ENCODE measurements around the gene ERBIN.
"Not testable (repeated sequence)": the region's sequence is repeated elsewhere in the genome, so short reads cannot be mapped to it uniquely, and the experiment has no call there.

ERBIN gene, protein sequence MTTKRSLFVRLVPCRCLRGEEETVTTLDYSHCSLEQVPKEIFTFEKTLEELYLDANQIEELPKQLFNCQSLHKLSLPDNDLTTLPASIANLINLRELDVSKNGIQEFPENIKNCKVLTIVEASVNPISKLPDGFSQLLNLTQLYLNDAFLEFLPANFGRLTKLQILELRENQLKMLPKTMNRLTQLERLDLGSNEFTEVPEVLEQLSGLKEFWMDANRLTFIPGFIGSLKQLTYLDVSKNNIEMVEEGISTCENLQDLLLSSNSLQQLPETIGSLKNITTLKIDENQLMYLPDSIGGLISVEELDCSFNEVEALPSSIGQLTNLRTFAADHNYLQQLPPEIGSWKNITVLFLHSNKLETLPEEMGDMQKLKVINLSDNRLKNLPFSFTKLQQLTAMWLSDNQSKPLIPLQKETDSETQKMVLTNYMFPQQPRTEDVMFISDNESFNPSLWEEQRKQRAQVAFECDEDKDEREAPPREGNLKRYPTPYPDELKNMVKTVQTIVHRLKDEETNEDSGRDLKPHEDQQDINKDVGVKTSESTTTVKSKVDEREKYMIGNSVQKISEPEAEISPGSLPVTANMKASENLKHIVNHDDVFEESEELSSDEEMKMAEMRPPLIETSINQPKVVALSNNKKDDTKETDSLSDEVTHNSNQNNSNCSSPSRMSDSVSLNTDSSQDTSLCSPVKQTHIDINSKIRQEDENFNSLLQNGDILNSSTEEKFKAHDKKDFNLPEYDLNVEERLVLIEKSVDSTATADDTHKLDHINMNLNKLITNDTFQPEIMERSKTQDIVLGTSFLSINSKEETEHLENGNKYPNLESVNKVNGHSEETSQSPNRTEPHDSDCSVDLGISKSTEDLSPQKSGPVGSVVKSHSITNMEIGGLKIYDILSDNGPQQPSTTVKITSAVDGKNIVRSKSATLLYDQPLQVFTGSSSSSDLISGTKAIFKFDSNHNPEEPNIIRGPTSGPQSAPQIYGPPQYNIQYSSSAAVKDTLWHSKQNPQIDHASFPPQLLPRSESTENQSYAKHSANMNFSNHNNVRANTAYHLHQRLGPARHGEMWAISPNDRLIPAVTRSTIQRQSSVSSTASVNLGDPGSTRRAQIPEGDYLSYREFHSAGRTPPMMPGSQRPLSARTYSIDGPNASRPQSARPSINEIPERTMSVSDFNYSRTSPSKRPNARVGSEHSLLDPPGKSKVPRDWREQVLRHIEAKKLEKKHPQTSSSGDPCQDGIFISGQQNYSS (N-terminal part only)

DNA sequence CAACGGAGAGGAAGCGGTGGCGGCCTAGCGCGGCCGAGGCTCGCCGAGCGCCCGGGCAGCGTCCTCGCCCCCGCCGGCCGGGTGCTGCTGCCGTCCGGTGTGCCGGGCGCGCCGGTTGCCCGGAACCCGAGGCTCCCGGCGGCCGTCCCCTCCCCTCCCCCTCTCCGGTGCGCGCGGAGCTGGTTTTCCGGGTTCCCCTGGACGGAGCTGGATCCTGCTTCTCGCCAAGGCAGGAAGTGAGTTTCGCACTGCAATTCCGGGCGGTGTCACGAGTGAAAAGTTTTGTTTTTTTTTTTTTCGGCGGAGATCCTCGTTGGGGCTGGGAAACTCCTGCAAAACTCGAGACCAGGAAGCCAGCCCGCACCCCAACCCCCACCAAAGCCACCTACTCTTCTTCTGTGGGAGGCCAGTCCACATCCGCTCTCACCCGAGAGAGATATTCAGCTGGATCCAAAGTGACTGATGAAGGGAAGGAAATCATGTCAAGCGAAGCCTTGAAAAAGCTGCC lies at the start of gene ERBIN:
Gene ERBIN (plus strand): TSS at position 300 of the 508 bp plus-strand sequence. CDS start 66,144 bp downstream, outside the sequence.
- DNase-seq, result peak; percentile 92 to 94

DNA sequence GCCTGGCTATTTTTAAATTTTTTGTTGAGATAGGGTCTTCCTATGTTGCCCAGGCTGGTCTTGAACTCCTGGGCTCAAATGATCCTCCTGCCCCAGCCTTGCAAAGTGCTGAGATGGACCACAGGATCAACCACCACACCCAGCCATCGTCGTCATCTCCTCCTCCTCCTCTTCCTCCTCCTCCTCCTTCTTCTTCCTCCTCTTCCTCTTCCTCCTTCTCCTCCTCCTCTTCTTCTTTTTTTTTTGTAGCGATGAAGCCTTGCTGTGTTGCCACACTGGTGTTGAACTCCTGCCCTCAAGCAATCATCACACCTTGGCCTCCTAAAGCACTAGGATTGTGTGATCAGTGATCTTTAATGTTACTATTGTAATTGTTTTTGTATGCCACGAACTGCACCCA lies 49.4 kb upstream of the ERBIN start:
- DNase-seq, result no peak

DNA sequence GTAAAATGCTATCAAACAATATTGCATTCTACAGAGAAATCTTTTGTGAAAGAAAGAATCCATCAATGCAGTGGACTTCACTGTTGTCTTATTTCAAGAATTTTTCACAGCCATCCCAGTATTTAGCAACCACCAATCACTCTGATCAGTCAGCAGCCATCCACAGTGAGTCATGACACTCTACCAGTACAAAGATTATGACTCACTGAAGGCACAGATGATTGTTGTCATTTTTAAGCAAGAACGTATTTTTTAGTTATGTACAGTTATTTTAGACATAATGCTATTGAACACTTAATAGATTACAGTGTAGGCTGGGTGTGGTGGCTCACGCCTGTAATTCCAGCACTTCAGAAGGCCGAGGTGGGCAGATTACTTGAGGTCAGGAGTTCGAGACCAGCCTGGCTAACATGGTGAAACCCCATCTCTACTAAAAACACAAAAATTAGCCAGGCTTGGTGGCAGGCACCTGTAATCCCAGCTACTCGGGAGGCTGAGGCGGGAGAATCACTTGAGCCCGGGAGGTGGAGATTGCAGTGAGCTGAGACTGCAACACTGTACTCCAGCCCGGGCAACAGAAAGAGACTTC lies 46.6 kb upstream of the ERBIN start:
- peak; percentile 52 to 84 for DNase-seq

DNA sequence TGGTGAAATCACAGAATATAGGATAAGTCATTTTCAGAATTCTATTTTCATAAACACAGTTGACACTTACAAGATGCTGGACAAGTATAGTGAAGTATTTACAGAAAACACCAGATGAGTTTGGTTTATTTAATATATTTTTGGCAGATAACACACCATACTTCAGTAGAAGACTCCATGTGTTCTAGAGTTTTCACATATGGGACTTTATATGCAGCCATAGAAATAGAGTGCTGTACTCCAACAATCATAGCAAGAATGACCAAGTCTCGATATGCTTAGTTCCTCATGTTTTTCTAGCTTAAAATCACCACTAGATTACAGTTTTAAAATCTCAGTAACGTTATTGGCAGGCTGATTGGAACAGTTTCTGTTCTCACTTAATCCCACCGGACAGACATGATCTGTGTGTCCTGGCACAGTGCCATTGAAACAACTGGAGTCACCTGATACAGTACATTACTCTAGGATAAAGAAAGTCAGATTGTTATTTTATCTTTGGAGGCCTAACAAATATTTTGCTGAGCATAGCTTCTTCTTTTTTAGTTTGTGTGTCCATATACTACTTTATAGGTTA lies 45.8 kb upstream of the ERBIN start:
- DNase-seq, result no peak

DNA sequence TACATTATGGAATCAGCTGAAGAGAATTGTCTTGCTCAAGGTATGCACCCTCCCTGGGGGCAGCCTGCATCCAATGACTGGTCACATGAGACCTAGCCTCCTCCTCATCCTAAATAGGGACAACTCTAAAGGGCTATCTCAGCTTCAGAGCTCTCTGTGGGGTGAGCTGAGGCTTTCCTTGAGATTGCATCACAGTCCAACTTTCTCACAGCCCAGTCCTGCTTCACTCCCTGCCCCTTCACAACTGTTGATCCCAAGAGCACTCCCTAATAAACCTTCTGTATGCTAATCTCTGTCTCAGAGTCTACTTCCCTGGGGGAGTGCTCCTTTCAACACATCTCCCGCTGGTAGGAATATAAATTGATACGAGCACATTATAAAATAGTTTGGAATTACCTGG lies 44.1 kb upstream of the ERBIN start:
- no peak for DNase-seq

DNA sequence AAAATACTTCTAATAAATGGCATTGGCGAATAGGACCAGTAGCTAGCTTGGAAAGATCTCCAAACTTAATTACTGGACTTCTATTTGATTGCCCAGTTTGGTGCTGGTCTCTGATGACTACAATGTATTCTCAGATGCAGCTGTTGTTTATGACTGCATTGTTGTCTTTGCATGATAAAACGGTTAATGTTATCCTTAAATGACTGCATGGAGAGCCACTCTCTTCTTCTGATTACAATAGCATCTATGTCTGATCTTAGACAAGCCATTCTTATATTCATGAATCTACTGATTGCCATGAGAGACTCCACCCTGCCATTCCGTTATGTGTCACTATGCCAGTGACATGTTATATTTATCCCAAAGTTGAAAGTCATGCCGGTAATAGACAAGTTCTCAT lies 42.9 kb upstream of the ERBIN start:
- DNase-seq, result no peak

DNA sequence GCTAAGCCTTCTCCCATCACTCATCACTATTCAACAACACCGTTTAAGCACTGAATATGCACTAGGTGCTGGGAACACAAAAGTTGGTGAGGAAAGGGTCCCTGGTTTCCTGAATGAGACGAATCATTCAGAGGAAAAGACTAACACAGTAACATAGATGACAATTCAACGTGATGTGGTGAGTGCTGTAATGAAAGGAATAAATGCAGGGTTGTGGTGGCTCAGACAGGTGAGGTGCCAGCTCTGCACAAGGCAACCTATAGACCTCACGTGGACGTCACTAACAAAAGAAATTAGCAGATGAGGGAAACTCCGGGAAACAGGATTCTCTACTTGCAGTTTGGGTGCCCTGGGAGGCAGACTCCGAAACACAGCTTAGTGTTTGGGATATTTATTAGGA lies 40.0 kb upstream of the ERBIN start:
- no peak for DNase-seq

DNA sequence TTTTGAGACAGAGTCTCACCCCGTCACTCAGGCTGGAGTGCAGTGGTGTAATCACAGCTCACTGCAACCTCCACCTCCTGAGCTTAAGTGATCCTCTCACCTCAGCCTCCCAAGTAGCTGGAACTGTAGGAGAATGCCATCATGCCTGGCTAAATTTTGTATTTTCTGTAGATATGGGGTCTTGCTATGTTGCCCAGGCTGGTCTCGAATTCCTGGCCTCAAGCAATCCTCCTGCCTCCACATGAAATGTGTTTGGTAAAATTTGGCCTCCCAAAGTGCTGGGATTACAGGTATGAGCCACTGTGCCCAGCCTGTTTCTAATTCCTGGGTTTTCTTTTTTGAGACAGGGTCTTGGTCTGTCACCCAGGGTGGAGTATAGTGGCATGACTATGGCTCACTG lies 34.4 kb upstream of the ERBIN start:
- DNase-seq, result not testable (repeated sequence)

DNA sequence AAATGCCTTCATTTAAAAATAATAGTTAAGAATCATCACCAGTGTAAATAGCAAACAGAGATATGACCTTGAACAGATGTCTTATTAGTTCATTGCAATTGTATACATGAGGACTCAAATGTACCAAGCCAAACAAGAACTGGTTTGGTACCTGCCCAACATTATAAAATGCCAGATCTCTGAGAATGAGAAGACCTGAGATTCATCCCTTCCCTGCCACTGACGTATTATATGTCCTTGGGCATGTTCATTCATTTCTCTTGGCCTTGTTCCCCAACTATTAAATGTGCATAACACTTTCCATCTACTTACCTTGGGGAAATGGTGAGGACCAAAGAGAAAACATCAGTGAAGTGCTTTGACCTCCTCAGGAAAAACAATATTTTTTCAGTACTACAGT lies 33.6 kb upstream of the ERBIN start:
- no peak for DNase-seq

DNA sequence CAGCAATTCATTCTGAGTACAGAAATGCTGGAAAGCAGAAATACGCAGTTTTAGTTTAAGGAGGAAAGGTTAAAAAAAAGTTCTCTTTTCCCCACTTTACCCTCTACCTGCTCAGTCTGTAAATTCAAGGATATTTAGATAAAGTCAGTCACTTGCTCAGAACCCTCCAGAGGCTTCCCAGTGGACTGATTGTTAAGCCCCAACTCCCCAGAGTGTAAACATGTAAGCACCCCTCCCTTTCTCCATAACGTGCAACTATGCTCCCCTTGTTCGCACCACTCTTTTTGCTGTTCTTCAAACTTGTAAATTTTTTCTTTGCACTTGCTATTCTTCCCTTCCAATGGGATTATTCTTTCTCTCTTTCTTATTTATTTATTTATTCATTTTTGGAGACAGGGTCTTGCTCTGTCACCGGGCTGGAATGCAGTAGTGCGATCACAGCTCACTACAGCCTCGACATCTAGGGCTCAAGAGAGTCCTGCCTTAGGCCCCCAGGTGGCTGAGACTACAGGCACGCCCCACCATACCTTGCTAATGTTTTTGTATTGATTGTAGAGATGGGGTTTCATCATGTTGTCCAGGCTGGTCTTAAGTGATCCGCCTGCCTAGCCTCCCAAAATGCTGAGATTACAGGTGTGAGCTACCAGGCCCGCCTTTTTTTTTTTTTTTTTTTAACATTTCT lies 32.5 kb upstream of the ERBIN start:
- DNase-seq, result no peak

DNA sequence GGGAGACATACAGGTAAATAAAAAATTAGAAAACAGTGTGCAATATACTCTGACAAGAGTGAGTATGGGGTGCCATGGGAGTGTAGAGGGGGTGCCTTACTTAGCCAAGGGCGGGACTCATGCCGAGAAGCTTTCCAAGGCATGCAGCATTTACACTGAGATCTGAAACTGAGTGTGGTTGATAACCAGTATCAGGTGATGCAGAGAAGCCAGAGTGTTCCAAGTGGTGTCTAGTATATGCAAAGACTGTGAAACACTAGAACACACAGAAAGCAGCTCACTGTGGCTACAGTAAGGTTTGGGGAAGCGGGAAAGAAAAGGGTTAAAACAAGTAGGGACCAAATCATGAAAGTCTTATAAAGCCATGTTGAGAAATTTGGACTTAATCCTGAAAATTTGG lies 30.5 kb upstream of the ERBIN start:
- no peak for DNase-seq

DNA sequence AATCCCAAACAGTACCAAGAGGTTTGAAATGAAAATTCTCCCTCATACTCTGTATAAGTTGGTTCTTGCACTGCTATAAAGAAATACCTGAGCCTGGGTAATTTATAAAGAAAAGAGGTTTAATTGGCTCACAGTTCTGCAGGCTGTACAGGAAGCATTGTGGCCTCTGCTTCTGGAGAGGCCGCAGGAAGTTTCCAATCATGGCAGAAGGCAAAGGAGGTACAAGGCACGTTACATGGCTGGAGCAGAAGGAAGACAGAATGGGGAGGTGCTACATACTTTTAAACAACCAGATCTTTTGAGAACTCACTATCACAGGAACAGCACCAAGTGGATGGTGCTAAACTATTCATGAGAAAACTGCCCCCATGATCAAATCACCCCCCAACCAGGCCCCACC lies 25.6 kb upstream of the ERBIN start:
- no peak for DNase-seq

DNA sequence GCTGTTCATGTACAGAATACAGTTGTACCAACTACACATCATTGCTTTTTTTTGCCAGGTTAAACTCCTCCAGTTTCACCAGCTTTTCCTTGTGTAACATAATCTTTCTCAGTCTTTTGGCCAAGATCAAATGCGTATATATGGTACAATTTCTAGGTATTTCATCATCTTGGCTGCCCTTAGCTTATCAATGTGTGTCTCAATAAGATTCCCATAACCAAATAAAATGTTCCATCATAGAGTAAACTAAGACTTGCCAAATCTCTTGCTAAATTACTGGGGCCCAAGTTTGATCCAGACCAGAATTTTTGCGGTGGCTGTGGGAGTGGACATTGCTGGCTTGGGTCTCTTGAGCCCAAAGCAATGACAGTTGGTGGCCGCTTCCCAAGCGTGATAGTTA lies 24.3 kb upstream of the ERBIN start:
- DNase-seq, result no peak

DNA sequence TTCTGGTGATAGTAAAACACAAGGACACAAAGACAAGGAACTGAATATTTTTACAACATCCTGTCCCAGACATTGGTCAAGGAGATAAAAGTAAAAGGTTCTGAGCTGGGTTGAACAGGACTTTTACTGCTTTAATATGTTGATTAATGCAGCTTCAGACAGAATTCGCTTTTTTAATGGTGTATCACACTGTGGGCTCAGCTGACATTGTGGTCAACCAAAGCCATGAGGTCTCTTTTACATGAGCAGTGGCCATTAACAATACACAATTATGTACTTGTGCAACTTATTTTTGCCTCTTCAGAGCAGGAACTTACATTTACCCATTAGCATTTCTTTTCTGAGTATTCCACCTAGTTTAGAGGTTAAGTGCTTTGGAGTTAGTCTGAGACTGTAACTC lies 22.8 kb upstream of the ERBIN start:
- DNase-seq, result no peak

DNA sequence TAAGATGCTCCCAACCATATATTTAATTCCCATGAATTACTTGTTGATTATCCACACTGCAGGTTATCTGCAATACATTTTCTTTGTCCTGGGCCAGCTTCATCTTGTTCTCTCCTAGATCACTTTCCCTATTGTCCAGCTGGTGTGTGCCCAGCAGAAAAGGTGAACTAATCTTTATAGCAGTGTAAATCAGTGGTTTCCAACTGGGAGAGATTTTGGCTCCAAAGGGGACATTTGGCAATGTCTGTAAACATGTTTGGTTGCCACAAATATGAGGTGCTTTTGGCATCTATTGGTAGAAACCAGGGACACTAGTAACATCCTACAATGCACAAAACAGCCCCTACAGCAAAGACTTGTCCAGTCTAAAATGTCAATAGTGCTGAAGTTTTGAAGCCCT lies 20.1 kb upstream of the ERBIN start:
- DNase-seq, result no peak

DNA sequence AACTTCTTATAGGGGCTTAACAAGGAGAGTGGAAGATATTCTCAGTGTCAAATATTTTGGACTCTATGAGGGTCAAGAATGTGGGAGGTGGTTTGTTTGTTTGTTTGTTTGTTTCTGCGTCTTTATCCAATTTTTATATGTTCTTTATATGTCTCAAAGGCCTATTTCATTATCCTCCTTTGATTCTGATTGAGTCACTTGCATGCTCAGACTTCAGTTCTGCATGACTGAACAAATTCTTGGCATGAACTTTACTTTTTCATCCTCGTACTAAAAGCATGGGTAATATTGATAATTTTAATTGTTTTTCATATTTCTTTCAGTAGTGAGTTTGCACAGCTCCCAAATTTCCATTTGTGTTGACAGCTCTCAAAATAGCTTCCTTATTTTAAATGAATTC lies 19.2 kb upstream of the ERBIN start:
- no peak for DNase-seq

DNA sequence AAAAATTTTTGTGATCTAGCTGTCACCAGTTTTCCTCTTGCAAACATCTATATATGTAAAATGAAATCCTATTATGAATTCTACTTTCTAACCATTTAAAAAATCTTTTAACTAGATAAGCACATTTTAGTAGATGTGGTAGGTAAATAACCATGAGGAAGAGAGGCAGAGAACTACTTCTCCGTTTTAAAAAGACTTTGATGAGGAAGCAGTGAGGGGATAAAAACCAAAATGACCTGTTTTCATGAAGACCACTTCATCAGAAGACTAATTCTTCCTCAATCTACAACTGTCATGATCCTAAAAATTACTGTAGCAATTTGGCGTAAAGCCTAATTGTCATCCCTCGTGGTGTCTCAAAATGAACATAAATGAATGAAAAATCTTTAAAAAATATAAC lies 15.7 kb upstream of the ERBIN start:
- DNase-seq, result no peak

DNA sequence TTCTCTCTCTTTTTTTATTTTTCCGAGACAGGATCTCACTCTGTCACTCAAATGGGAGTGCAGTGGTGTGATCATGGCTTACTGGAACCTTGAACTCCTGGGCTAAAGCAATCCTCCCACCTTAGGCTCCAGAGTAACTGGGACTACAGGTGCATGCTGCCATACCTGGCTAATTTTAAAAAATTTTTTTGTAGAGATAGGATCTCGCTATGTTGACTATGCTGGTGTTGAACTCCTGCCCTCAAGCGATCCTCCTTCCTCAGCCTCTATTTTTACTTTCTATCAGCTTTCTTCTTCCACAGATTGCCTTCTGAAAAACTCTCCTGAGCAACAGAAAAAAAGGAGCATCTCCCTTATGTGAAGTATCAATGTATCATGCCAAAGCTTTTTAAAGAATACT lies 14.1 kb upstream of the ERBIN start:
- DNase-seq, result no peak

DNA sequence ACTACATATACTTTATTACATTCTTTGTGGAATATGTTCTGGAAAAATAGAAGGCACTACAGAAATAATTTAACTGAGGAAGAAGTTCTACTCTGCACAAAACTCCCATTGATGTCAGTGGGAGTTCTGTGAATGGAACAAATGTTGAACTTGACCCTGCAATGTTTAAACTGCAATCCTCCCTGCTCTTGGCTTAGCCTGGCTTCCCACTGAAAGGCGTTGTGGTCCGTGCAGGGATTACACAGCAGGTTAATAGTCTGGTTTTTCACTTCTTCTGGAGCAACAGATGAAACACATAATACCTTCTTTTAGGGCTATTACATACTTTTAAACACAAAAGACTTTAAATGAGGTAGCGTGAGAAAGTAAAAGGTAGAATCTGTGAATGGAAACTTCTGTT lies 12.9 kb upstream of the ERBIN start:
- DNase-seq, result no peak

DNA sequence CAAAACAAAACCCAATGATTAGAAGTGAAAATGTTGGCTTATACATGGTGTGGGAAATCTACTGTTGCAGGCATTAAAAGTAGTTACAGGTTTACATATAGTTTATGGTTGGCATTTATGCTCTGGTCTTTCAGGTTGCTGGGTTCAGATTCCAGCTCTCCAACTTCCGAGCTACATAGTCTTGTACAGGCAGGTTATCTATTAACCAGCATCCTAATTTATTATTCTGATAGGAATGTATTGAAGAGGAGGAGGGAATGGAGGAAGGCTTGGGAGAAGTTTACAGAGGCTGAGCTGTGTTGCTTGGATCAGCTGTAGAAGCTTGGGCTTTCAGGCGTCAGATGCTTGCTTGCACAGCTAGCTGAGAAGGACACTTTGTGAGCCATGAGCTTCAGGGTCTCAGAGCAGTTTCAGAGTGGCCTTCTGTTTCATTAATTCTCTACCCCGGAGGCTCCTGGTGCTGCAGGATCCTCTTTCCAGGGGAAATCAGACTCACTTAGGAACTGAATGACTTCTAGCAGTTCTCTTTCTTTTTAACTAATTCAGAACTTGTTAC lies 11.7 kb upstream of the ERBIN start:
- no peak for DNase-seq

DNA sequence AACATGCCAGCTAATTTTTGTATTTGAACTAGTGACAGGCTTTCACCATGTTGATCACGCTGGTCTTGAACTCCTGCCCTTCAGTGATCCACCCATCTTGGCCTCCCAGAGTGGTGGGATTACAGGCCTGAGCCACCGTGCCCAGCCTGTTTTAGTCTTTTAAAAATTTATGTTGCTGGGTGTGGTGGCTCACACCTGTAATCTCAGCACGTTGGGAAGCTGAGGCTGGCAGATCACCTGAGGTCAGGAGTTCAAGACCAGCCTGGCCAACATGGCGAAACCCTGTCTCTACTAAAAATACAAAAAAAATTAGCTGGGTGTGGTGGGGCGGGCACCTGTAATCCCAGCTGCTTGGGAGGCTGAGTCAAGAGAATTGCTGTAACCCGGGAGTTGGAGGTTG lies 10.7 kb upstream of the ERBIN start:
- not testable (repeated sequence) for DNase-seq

All from inflammatory macrophage treated with lipopolysaccharide for 1 hour (primary cell).